Activated T-helper 1 cell treated with anti-CD3 and anti-CD28 coated beads, Interleukin-12 subunit alpha, Interleukin-12 subunit beta, Interleukin-2, Interleukin-4 antibody, amounts not matched to agents 30 ng/mL and 10 ng/mL and 1 ng/mL, durations not matched to agents 14 hours and 24 hours and 36 hours (primary cell): Measurements from ENCODE around the gene LEFTY1. TPM values are rescaled to one million over a fixed set of nuclear protein-coding genes. Genes with fewer than 3 reads are reported as not detected.
A peak's percentile ranks its signal among the peaks of the same experiment; 100 is the strongest.

Experiments used
- DNase-seq: peaks from one replicate; pipeline ENCODE4 v3.0.0; 2021; ENCODE audit warnings: low spot score
- H3K27ac Mint-ChIP-seq: one replicate; pipeline ENCODE4 v1.8.0; 2021; ENCODE audit warnings: mild to moderate bottlenecking, mixed read lengths
- H3K27me3 Mint-ChIP-seq: one replicate; pipeline ENCODE4 v1.8.0; 2022; ENCODE audit warnings: mild to moderate bottlenecking, moderate library complexity, mixed read lengths; ENCODE audit not compliant: insufficient read depth
- H3K36me3 Mint-ChIP-seq: one replicate; pipeline ENCODE4 v1.8.0; 2021; ENCODE audit warnings: low read depth, mixed read lengths
- H3K4me1 Mint-ChIP-seq: one replicate; pipeline ENCODE4 v1.8.0; 2021; ENCODE audit warnings: low read depth, mixed read lengths
- H3K4me3 Mint-ChIP-seq: one replicate; pipeline ENCODE4 v1.8.0; 2021; ENCODE audit warnings: mild to moderate bottlenecking, moderate library complexity, mixed read lengths
- H3K9me3 Mint-ChIP-seq: one replicate; pipeline ENCODE4 v1.8.0; 2021; ENCODE audit warnings: mixed read lengths
- intact Hi-C: fragments of 100-400 bp; cut with micrococcal nuclease; formaldehyde crosslinking; loops from one replicate; pipeline ENCODE4 v1.15.1; 2024
- total RNA-seq: library from RNA; stranded (reverse); gene quantifications from 2 replicates; pipeline ENCODE4 v1.2.3, GENCODE V29; 2022

LEFTY1 gene
- total RNA-seq, 1 donor from 2014 or later: not detected

- Mint-ChIP-seq H3K27ac (peak overlapping the region; percentile 77), H3K9me3 (no peaks in the 10 kb centered on the region), H3K4me1 (peaks cover 55% of the 10 kb centered on the region), H3K36me3 (peaks cover 18% of the 10 kb centered on the region), H3K27me3 (peaks cover 16% of the 10 kb centered on the region), H3K4me3 (peak overlapping the region; percentile 86)
- peak; percentile 31 for DNase-seq
- intact Hi-C loops: loop anchor here (1.0 kb wide), 3 partner anchors 15 to 104 kb away; partner anchors contain the start of gene SRP9
Measured at GRCh38 chr1:225881081-225881958, 7.6 kb downstream of the LEFTY1 start.

- Mint-ChIP-seq H3K36me3 (peaks cover 22% of the 10 kb centered on the region), H3K27me3 (peaks cover 14% of the 10 kb centered on the region), H3K27ac (no peak overlapping the region), H3K4me3 (peak overlapping the region; percentile 86), H3K9me3 (no peaks in the 10 kb centered on the region), H3K4me1 (peaks cover 55% of the 10 kb centered on the region)
- no peak for DNase-seq
- intact Hi-C loops: loop anchor here (1.0 kb wide), 3 partner anchors 14 to 103 kb away; partner anchors contain the start of gene SRP9
Measured at GRCh38 chr1:225880636-225881035, 8.3 kb downstream of the LEFTY1 start.

DNA sequence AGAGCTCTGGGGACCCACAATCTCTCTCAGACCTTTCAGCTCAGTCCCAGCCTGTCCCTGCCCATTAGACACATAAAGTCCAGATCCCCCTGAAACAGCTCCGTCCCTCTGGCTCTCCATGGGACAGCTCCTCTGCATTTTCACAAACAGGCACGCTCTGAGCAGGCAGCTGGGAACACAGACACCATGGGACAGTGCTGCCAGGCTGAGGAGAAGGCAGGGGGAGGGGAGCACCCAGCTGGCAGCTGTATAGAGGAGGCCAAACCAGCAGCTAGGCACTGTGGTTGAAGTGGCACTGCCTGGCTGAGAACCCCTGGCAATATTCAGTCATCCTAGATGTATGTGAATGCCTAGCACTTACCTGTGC is 8.7 kb downstream of the LEFTY1 start:
- H3K4me1 Mint-ChIP-seq: peaks cover 55% of the 10 kb centered on the region
- H3K36me3 Mint-ChIP-seq: peaks cover 22% of the 10 kb centered on the region
- peak overlapping the region; percentile 86 for H3K4me3 Mint-ChIP-seq
- peaks cover 10% of the 10 kb centered on the region for H3K27me3 Mint-ChIP-seq
- no peak for DNase-seq
- intact Hi-C loops: no loop called here
- no peaks in the 10 kb centered on the region for H3K9me3 Mint-ChIP-seq
- no peak overlapping the region for H3K27ac Mint-ChIP-seq

DNA sequence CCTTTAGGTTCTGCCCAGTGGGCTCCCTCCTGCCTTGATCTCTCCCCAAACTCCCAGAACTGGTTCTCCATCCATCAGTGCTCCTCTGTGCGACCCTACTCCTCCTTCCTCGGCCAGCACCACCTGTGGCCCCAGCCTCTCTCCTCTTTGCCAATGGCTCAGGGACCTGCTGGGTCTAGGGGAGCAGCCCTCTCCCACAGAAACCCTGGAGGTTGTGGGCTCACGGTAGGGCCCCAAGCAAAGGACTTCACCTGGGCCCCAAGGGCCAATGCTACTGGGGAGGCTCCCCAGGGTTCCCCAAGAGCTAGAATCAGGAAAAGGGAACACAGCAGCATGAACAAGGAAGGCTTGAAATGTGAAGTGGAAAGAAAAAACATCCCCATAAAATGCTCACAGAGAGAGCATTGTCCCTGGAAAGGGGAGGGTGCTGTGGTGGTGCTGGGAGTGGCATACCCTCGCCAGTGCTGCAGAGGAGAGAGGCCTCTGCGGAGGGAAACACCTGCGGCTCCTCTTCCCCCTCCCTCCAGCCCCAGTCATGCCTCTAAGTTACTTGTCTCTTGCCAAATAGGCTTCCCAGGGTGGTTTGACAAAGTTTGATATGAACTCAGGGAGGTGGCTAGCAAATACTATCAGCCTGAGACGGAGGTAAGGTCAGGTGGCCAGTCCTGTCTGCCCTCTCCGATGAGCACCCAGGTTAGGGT is 9.3 kb downstream of the LEFTY1 start:
- Mint-ChIP-seq H3K27me3 (peaks cover 9% of the 10 kb centered on the region), H3K36me3 (peaks cover 22% of the 10 kb centered on the region), H3K4me3 (peak overlapping the region; percentile 86), H3K4me1 (peaks cover 55% of the 10 kb centered on the region), H3K27ac (no peak overlapping the region), H3K9me3 (no peaks in the 10 kb centered on the region)
- intact Hi-C loops: loop anchor here (5.0 kb wide), 1 partner anchor 1377 kb away; no protein-coding TSS in a partner anchor
- no peak for DNase-seq

GRCh38 chr1:225878282-225878681 is 10.7 kb downstream of the LEFTY1 start:
- no peak overlapping the region for H3K4me3 Mint-ChIP-seq
- H3K27me3 Mint-ChIP-seq: peaks cover 2% of the 10 kb centered on the region
- DNase-seq: no peak
- H3K27ac Mint-ChIP-seq: peak overlapping the region; percentile 48
- intact Hi-C loops: loop anchor here (5.0 kb wide), 1 partner anchor 1376 kb away; no protein-coding TSS in a partner anchor
- peaks cover 47% of the 10 kb centered on the region for H3K4me1 Mint-ChIP-seq
- no peaks in the 10 kb centered on the region for H3K9me3 Mint-ChIP-seq
- H3K36me3 Mint-ChIP-seq: peaks cover 27% of the 10 kb centered on the region

DNA sequence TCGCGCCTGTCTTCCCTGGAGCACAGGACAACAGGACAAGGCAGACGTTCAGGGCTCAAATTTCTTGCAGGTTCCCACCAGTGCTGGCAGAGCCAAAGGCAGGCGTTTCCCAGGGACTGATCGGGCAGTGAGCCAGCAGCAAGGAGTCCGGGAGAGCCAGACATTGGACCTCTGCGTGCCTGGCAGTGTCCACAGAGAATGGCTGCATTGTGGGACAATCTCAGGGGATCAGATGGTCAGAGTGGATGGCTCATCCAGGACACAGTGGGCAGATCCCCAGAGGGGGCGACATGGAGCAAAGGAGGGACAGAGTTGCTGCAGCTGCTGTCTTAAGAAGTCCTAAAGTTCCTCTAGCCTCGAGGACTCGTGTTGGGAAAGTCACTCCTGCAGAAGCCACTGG is 11.4 kb downstream of the LEFTY1 start:
- Mint-ChIP-seq H3K36me3 (peaks cover 27% of the 10 kb centered on the region), H3K4me1 (peaks cover 45% of the 10 kb centered on the region), H3K4me3 (peak overlapping the region; percentile 55), H3K27ac (no peak overlapping the region), H3K9me3 (no peaks in the 10 kb centered on the region), H3K27me3 (no peaks in the 10 kb centered on the region)
- intact Hi-C loops: loop anchor here (5.0 kb wide), 1 partner anchor 1375 kb away; no protein-coding TSS in a partner anchor
- no peak for DNase-seq

DNA sequence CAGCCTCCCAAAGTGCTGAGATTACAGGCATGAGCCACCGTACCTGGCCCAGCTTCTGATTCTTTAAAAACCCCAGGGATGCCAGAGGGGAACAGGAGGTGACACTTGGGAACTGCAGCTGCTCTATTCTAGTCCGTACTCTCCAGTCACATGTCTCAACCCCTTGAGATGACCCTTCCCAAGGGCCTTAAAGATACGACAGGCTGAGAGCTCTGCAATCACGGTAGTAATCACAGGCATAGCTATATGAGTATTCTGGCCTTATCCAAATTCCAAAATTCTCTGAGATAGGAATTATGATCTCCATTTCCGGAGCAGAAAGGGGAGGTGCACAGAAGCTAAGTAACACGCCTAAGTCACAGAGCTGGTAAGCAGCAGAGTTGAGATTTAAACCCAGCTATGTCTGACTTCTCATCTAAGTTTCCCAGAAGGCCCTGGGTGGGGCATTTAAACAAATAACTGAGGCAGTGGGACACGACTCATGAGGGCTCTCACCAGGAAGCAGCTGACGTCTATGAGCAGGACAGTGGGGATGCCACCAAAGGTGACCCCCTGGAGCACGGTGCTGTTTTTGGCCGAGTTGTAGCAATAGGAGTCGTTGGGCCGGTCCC is 11.9 kb downstream of the LEFTY1 start:
- Mint-ChIP-seq H3K27me3 (no peaks in the 10 kb centered on the region), H3K4me3 (no peak overlapping the region), H3K9me3 (no peaks in the 10 kb centered on the region), H3K27ac (no peak overlapping the region), H3K36me3 (peaks cover 27% of the 10 kb centered on the region), H3K4me1 (peaks cover 45% of the 10 kb centered on the region)
- no peak for DNase-seq
- intact Hi-C loops: loop anchor here (5.0 kb wide), 1 partner anchor 1375 kb away; no protein-coding TSS in a partner anchor

- Mint-ChIP-seq H3K27me3 (no peaks in the 10 kb centered on the region), H3K9me3 (no peaks in the 10 kb centered on the region), H3K4me1 (peaks cover 33% of the 10 kb centered on the region), H3K27ac (no peak overlapping the region), H3K36me3 (peaks cover 43% of the 10 kb centered on the region), H3K4me3 (no peak overlapping the region)
- intact Hi-C loops: loop anchor here (5.0 kb wide), 1 partner anchor 1373 kb away; no protein-coding TSS in a partner anchor
- DNase-seq: no peak
Measured at GRCh38 chr1:225875044-225875815, 13.7 kb downstream of the LEFTY1 start.

- Mint-ChIP-seq H3K36me3 (peaks cover 45% of the 10 kb centered on the region), H3K27ac (no peak overlapping the region), H3K27me3 (no peaks in the 10 kb centered on the region), H3K4me1 (peaks cover 25% of the 10 kb centered on the region), H3K9me3 (no peaks in the 10 kb centered on the region), H3K4me3 (no peak overlapping the region)
- no peak for DNase-seq
- intact Hi-C loops: no loop called here
Measured at GRCh38 chr1:225874431-225874830, 14.5 kb downstream of the LEFTY1 start.

DNA sequence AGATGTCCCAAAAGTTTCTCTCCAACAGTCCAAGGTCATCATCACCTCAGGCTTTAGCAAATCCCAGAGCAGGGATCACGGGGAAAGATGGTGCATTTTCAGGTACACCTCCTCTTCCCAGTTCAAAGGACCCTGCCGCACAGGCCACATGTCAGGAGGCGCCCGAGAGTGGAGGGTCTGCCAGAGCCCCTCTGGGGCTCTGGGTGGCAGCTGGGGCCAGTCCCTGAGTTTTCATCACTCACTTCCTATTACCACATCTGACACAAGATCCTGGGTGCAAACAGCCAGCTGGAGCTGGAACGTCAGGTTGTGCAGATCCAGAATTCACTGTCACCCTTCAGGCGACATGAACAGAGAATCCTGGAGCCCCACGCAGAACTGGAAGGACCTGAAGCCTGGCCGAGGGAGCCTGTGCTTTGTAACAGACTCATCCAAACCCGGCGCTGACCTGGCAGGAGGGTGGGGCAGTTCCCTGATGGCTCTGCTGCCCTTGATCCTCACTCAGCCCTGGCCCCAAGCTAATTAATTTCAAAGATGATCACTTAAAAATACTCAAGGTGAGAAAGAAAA is 15.6 kb downstream of the LEFTY1 start:
- H3K36me3 Mint-ChIP-seq: peaks cover 47% of the 10 kb centered on the region
- DNase-seq: no peak
- H3K9me3 Mint-ChIP-seq: no peaks in the 10 kb centered on the region
- no peak overlapping the region for H3K27ac Mint-ChIP-seq
- H3K27me3 Mint-ChIP-seq: no peaks in the 10 kb centered on the region
- peaks cover 16% of the 10 kb centered on the region for H3K4me1 Mint-ChIP-seq
- intact Hi-C loops: no loop called here
- no peak overlapping the region for H3K4me3 Mint-ChIP-seq

- Mint-ChIP-seq H3K27ac (no peak overlapping the region), H3K27me3 (no peaks in the 10 kb centered on the region), H3K4me1 (peaks cover 4% of the 10 kb centered on the region), H3K36me3 (peaks cover 46% of the 10 kb centered on the region), H3K9me3 (no peaks in the 10 kb centered on the region), H3K4me3 (no peak overlapping the region)
- DNase-seq: no peak
- intact Hi-C loops: no loop called here
Measured at GRCh38 chr1:225872075-225872430, 16.9 kb downstream of the LEFTY1 start.
